Measurements from ENCODE around the gene CFAP46.

The CFAP46 gene

GRCh38 chr10:132942101-132943057 lies at the start of gene CFAP46:
CFAP46 (minus strand) TSS chr10:132942570; CDS start chr10:132942484, 86 bp downstream.
- DNase-seq (ENCODE audit: low read depth, low spot score): peak; percentile 88

DNA sequence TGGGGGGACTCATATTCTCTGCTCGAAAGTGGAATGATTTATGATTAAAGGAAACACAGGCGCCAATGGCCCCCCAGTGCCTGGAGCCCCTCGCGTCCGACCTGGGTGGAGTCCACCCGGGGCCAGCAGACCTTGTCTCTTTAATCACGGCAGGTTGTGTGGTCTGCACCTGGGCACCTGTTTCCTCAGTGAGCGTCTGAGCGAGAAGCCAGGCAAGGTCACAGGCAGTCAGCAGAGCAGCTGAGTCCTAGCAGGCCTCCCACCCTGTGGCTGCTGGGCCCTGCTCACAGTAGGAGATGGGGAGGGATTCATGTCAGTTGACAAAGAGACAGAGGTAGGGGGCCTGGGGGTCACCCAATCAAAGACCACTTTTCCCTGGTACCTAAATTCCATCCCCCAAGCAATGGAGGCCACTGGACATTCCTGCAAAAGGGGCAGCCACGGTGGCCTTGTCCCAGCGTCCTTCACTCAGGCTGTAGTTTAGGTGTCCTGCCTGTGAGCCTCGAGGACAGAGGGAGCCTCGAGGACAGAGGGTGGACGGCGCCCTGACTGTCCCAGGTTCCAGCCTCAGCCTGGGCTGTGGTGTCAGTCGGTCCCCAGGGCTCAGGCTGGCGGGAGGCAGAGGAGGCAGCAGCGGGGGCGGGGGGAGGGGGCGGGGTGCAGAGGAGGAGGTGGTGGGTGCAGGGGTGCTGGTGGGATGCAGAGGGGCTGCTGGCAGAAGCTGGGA lies 49.5 kb upstream of the CFAP46 start:
- DNase-seq (ENCODE audit: low read depth, low spot score): no peak

GRCh38 chr10:132990684-132991545 lies 48.5 kb upstream of the CFAP46 start:
- DNase-seq (ENCODE audit: low read depth, low spot score): peak; percentile 9

- DNase-seq (ENCODE audit: low read depth, low spot score): no peak
Measured at GRCh38 chr10:132989476-132990415, 47.4 kb upstream of the CFAP46 start.

- no peak for DNase-seq (ENCODE audit: low read depth, low spot score)
Measured at GRCh38 chr10:132988988-132989387, 46.6 kb upstream of the CFAP46 start.

GRCh38 chr10:132987671-132988571 lies 45.6 kb upstream of the CFAP46 start:
- peak; percentile 90 for DNase-seq (ENCODE audit: low read depth, low spot score)

DNA sequence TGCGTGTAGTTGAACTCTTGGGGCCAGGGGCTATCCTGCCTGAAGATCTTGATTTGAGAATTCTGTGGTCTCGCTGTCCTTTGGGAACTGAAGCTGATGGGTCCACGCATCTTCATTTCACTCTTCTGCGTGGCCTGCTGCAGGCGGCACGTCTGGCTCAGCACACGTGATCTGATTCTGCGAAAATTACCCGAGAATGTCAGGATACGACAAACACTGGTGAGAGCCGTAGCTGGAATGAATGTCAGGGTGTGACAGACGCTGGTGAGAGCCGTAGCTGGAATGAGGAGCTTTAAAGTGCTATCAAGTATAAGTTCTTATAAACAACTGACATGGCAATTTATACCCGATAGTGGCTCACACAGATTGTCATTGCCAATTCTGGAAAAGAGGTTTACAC lies 44.6 kb upstream of the CFAP46 start:
- DNase-seq (ENCODE audit: low read depth, low spot score): no peak

DNA sequence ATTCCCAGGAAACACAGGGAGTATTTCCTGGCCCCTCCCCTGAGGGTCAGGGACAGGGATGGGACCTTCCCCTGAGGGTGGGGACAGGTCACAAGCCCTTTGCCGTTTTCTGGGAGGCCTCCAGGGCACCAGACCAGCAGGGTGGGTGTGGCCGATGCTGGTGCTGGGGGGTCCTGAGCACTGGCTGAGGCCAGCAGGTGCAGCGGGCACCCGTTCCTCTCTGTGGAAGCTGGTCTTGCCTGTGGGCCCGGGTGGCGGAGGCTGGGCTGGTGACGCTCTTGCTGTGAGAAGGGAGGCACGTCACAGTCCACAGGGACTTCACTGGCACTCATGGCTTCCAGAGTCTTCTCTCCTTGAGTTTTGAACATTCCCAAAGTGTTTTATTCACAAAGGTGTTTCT lies 44.2 kb upstream of the CFAP46 start:
- no peak for DNase-seq (ENCODE audit: low read depth, low spot score)

- DNase-seq (ENCODE audit: low read depth, low spot score): no peak
Measured at GRCh38 chr10:132986076-132986475, 43.7 kb upstream of the CFAP46 start.

DNA sequence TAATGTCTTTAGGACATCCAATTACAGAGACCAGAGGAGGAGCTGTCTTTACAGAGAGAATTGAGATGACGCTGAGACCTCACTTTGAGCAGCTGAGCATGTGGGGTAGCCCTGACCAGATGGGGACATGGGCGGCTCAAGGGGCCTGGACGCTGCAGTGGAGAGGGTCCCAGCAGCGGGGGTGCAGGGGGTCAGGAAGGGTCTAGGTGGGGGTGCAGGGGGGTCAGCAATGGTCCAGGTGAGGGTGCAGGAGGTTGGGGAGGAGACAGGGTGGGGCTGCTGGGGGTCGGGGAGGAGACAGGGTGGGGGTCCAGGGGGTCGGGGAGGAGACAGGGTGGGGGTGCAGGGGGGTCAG lies 43.2 kb upstream of the CFAP46 start:
- DNase-seq (ENCODE audit: low read depth, low spot score): no peak

- no peak for DNase-seq (ENCODE audit: low read depth, low spot score)
Measured at GRCh38 chr10:132984801-132985545, 42.6 kb upstream of the CFAP46 start.

DNA sequence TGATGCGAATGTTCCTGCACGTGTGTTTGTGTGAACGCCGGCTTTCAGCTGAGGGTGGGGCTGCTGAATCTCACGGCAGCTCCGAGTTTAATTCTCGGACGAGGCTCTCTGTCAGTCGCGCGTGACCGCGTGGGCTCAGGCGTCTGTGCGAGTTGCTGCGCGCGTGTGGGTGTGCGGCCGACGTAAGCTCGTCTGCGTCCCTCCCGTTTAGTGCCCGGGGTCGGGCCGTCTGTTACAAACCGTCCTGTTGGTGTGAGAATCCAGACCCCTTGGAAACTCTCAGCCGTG lies 41.6 kb upstream of the CFAP46 start:
- no peak for DNase-seq (ENCODE audit: low read depth, low spot score)

GRCh38 chr10:132983252-132984007 lies 41.1 kb upstream of the CFAP46 start:
- no peak for DNase-seq (ENCODE audit: low read depth, low spot score)

DNA sequence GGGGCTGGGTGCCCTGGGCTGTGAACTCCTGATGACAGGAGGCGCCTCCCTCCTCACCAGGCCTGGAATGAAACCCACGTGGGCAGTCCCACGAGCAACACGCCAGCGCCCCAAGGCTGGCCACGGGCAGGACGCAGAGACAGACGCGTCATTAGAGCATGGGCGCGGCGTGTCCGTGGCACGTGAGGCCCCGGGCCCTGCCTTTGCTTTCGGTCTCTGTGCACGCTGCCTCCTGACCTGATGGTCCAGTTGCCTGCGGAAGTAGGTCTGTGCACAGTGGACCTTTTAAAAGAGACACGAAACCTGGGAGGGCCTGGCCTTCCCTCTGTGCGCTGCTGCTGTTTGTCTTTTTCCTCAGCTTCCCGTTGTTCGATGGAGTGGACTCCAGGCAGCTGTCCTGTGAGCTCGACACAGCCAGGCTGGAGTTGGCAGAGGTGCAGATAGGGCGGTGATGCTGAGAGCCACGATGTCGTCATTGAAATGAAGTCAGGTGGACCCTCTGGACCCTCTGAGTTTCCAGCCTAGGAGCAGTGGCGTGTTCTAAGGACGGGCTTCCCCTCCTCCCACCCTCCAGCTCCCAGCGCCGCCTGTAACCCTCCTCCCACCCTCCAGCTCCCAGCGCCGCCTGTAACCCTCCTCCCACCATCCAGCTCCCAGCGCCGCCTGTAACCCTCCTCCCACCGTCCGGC lies 40.1 kb upstream of the CFAP46 start:
- DNase-seq (ENCODE audit: low read depth, low spot score): no peak

GRCh38 chr10:132981746-132982145 lies 39.4 kb upstream of the CFAP46 start:
- DNase-seq (ENCODE audit: low read depth, low spot score): no peak

DNA sequence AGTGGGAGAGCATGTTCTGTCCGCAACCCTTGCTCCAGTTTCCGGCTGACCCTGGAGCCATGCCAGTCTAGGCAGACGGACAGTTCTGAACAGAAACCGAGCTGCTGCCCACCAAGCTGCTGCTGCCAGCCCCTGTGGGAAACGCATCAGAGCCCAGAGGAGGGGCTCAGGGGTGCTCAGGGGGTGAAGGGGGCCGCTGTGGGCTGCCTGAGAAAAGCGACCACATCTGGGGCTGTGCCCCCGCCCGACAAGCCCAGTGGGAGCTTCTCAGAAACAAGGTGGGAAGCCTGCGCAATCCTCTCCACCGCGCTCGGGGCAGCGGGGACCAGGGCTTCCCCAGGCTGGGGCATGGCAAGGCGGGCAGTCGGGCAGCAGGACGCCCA lies 38.8 kb upstream of the CFAP46 start:
- DNase-seq (ENCODE audit: low read depth, low spot score): no peak

GRCh38 chr10:132980426-132981172 lies 38.2 kb upstream of the CFAP46 start:
- no peak for DNase-seq (ENCODE audit: low read depth, low spot score)
